Measurements from ENCODE around the gene CCSER1. TPM values are rescaled to one million over a fixed set of nuclear protein-coding genes. Genes with fewer than 3 reads are reported as not detected.

Gene CCSER1
- total and polyA plus RNA-seq, 8 donors = 2.0 to 9.0 (median 4.2) TPM

DNA sequence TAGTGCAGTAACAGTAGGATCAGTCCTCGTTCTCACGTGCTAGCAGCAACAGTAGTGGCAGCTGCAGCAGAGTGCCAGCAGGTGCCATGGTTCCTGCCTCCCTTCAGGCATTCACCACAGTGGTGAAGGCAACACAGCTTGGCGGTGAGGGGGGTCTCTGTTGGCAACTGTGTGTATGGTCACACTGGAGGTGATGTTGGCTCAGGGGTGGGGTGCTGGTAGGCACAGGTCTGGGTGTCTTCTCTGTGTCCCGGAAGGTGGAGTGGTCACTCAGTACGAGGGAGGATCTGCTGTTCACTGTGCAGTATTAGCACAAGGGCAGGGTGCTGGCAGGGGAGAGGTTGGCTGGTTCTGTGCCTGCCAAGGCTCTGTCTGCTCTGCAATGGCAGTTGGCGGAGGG lies 671.8 kb downstream of the CCSER1 start:
- Histone ChIP-seq H3K27me3 (no peaks in the 10 kb centered on the region), H3K36me3 (no peaks in the 10 kb centered on the region), H3K9me3 (peaks cover 0 to 26% of the 10 kb centered on the region in 2 donors), H3K4me3 (no peak overlapping the region), H3K27ac (no peak overlapping the region), H3K4me1 (no peaks in the 10 kb centered on the region)
- TF ChIP-seq, protein P1, sequence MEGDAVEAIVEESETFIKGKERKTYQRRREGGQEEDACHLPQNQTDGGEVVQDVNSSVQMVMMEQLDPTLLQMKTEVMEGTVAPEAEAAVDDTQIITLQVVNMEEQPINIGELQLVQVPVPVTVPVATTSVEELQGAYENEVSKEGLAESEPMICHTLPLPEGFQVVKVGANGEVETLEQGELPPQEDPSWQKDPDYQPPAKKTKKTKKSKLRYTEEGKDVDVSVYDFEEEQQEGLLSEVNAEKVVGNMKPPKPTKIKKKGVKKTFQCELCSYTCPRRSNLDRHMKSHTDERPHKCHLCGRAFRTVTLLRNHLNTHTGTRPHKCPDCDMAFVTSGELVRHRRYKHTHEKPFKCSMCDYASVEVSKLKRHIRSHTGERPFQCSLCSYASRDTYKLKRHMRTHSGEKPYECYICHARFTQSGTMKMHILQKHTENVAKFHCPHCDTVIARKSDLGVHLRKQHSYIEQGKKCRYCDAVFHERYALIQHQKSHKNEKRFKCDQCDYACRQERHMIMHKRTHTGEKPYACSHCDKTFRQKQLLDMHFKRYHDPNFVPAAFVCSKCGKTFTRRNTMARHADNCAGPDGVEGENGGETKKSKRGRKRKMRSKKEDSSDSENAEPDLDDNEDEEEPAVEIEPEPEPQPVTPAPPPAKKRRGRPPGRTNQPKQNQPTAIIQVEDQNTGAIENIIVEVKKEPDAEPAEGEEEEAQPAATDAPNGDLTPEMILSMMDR (IDR thresholded peaks at IDR 0.05) = no peak
- intact Hi-C loops (cut with DNase I) = no loop called here
- no peak for ATAC-seq
- DNase-seq = no peak

DNA sequence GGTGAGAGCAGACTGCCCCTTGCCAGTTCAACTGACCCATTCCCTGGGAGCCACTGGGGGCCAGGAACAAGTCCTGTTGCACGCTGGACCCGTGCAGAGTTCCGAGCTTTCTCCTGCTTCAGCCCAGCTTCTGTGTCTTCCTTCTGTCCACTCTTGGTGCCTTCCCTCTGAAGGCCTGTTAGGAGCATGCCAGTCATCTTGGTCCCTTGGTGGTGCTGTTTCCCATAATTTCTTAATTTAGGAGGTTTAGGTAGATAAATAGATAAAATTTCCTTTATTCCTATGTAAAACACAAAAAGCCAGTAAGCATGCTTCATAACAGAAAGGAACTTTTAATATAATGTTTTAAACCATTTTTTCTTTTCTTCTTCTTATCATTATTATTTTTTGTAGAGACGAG lies 672.7 kb downstream of the CCSER1 start:
- ATAC-seq (no peak), DNase-seq (no peak)
- H3K36me3 ChIP-seq = no peaks in the 10 kb centered on the region
- H3K9me3 ChIP-seq = peaks cover 0 to 26% of the 10 kb centered on the region in 2 donors
- intact Hi-C loops (cut with DNase I) = no loop called here
- H3K27ac ChIP-seq = no peak overlapping the region
- no peak overlapping the region for H3K4me3 ChIP-seq
- H3K27me3 ChIP-seq = no peaks in the 10 kb centered on the region
- TF ChIP-seq, protein P1 (IDR thresholded peaks at IDR 0.05) = no peak
- H3K4me1 ChIP-seq = no peaks in the 10 kb centered on the region

DNA sequence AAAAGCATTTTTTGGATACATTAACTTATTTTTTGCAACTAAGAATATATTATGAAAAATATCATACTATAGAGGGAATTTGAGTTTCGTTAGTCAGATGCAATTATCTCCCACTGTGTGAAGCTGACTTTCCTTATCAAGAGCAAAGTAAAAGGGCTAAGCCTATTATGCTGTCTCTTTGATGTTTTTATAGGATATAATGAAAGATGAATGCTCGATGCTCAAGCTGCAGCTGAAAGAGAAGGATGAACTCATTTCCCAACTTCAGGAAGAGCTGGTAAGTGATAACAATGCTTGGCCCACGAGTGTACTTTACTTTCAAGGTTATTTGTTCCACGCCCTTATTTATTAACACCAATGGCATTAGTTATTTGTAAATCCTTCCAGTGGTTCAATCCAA lies 688.4 kb downstream of the CCSER1 start:
- Histone ChIP-seq H3K4me3 (no peak overlapping the region), H3K27me3 (no peaks in the 10 kb centered on the region), H3K27ac (no peak overlapping the region), H3K36me3 (no peaks in the 10 kb centered on the region), H3K4me1 (no peaks in the 10 kb centered on the region), H3K9me3 (peaks cover 0 to 21% of the 10 kb centered on the region in 2 donors)
- TF ChIP-seq, protein P1 (IDR thresholded peaks at IDR 0.05) = no peak
- intact Hi-C loops (cut with DNase I) = no loop called here
- ATAC-seq (no peak), DNase-seq (no peak)

DNA sequence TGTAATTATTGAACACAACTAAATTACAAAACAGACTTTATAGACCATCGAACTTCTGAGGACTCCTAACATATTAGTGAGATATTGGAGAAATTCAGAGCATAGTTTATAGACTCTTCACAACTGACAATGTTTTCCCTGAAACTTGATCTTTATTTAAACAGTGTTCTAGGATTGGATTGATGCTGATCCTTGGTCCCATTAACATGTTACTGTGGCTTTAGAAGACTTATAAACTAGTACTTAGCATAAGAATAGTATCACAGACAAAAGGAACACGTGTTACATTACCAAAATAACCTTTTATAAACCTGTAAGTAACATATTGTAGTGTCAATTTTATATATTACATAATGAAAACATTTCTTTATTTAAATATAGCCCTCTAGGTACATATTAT lies 689.6 kb downstream of the CCSER1 start:
- H3K4me3 ChIP-seq = no peak overlapping the region
- no peak overlapping the region for H3K27ac ChIP-seq
- TF ChIP-seq, protein P1 (IDR thresholded peaks at IDR 0.05) = no peak
- DNase-seq (no peak), ATAC-seq (no peak)
- intact Hi-C loops (cut with DNase I) = no loop called here
- peaks cover 0 to 21% of the 10 kb centered on the region in 2 donors for H3K9me3 ChIP-seq
- H3K36me3 ChIP-seq = no peaks in the 10 kb centered on the region
- no peaks in the 10 kb centered on the region for H3K27me3 ChIP-seq
- no peaks in the 10 kb centered on the region for H3K4me1 ChIP-seq

DNA sequence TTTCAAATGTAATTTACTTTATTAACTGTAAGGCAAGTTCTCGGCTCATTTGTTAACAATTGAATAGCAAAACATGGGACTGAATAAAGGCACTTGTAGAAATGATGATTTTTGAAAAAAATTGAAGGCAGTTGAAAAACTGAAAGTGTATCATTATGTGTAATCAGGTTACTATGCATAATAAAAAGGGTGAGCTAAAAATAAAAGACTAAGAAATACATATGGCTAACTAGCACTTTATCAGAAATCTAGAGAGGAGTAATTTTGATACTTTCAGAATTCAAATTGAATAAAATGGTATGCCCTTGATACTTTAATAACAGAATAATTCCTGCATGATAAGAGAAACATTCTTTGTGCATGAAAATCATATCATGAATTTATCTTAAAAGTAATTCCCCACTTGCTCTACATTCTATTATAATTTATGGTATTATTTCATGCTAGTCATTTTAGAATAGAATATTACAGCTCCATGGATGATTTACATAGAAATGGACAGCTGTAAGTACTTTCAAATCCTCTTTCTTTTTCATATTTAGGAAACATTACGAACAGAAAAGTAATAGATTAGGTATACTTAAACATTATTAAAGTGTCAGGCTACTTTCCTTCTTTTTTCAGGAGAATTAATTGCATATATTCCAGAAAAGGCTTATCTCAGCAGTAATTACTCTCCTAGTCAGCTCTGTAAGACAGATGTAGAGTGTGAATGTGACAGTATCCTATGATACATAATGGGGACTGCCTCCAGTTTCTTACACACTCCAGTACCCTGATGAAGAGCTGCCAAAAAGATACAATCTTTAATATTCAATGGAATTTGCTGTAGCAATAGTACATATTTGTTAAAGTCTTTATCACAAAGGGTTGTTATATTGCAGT lies 697.3 kb downstream of the CCSER1 start:
- Histone ChIP-seq H3K4me1 (no peaks in the 10 kb centered on the region), H3K4me3 (no peak overlapping the region), H3K9me3 (no peaks in the 10 kb centered on the region), H3K27me3 (no peaks in the 10 kb centered on the region), H3K27ac (no peak overlapping the region), H3K36me3 (no peaks in the 10 kb centered on the region)
- no peak for ATAC-seq
- TF ChIP-seq, protein P1 (IDR thresholded peaks at IDR 0.05) = no peak
- no peak for DNase-seq
- intact Hi-C loops (cut with DNase I) = no loop called here
